Mesenchymal stem cell (in vitro differentiated cells and primary cell): ENCODE results near the gene NKX2-4.

ENCODE experiments used
- DNase-seq: peaks from one replicate; pipeline ENCODE4 v3.0.0-alpha.2; 2013
- H2AFZ ChIP-seq: one replicate; pipeline ENCODE4 v1.6.1; 2013; ENCODE audit warnings: low read depth, mild to moderate bottlenecking, control low read depth, inconsistent platforms, low read length, moderate library complexity
- H2AK5ac ChIP-seq: 2 replicates; pipeline ENCODE4 v1.6.1; 2013; ENCODE audit warnings: low read length, moderate library complexity, mild to moderate bottlenecking, inconsistent platforms; ENCODE audit not compliant: severe bottlenecking
- H2BK120ac ChIP-seq: one replicate; pipeline ENCODE4 v1.6.1; 2013; ENCODE audit warnings: low read depth, mild to moderate bottlenecking, inconsistent platforms, low read length, moderate library complexity
- H2BK12ac ChIP-seq, 2 experiments: one replicate each; pipeline ENCODE4 v1.6.1; 2013; ENCODE audit warnings: inconsistent platforms in 2 of 2, low read length in 2 of 2, mild to moderate bottlenecking in 2 of 2, moderate library complexity in 2 of 2, control low read depth in 1 of 2
- H2BK15ac ChIP-seq: one replicate; pipeline ENCODE4 v1.6.1; 2013; ENCODE audit warnings: mild to moderate bottlenecking, low read depth, inconsistent platforms; ENCODE audit not compliant: poor library complexity, severe bottlenecking
- H2BK5ac ChIP-seq: 2 replicates; pipeline ENCODE4 v1.6.1; 2013; ENCODE audit warnings: low read depth, mild to moderate bottlenecking, low read length, control low read depth, inconsistent platforms; ENCODE audit not compliant: poor library complexity, severe bottlenecking
- H3K14ac ChIP-seq, 2 experiments: one replicate each; pipeline ENCODE4 v1.6.1; 2013; ENCODE audit warnings: inconsistent platforms in 2 of 2, low read length in 2 of 2, control low read depth in 1 of 2, mild to moderate bottlenecking in 1 of 2, moderate library complexity in 1 of 2
- H3K18ac ChIP-seq, 2 experiments: one replicate each; pipeline ENCODE4 v1.6.1; 2013; ENCODE audit warnings: inconsistent platforms in 2 of 2, low read length in 2 of 2, control low read depth in 1 of 2, low read depth in 1 of 2, mild to moderate bottlenecking in 1 of 2
- H3K23ac ChIP-seq, 2 experiments: one replicate each; pipeline ENCODE4 v1.6.1; 2013; ENCODE audit warnings: inconsistent platforms in 2 of 2, low read length in 2 of 2, mild to moderate bottlenecking in 2 of 2, moderate library complexity in 2 of 2, control low read depth in 1 of 2
- H3K27ac ChIP-seq: 2 replicates; pipeline ENCODE4 v1.5.1; 2013; ENCODE audit warnings: mild to moderate bottlenecking, moderate library complexity, low read length, control low read depth, inconsistent platforms; ENCODE audit not compliant: poor library complexity, severe bottlenecking
- H3K27me3 ChIP-seq, 2 experiments: 2 replicates each; pipeline versions ENCODE4 v1.6.1 to v1.7.0; 2013; ENCODE audit warnings: low read length in 2 of 2, mild to moderate bottlenecking in 2 of 2, moderate library complexity in 2 of 2, control low read depth in 1 of 2, inconsistent platforms in 1 of 2; ENCODE audit not compliant: control insufficient read depth in 1 of 2, insufficient read depth in 1 of 2
- H3K36me3 ChIP-seq, 2 experiments: 2 replicates each; pipeline versions ENCODE4 v1.6.1 to v1.7.0; 2013; ENCODE audit warnings: low read length in 2 of 2, control low read depth in 1 of 2, inconsistent platforms in 1 of 2, low read depth in 1 of 2, mild to moderate bottlenecking in 1 of 2; ENCODE audit not compliant: insufficient read depth in 2 of 2, control insufficient read depth in 1 of 2
- H3K4ac ChIP-seq, 2 experiments: one replicate each; pipeline ENCODE4 v1.6.1; 2013; ENCODE audit warnings: inconsistent platforms in 2 of 2, low read length in 2 of 2, mild to moderate bottlenecking in 2 of 2, moderate library complexity in 2 of 2, control low read depth in 1 of 2, low read depth in 1 of 2
- H3K4me1 ChIP-seq: 2 replicates; pipeline ENCODE4 v1.6.1; 2013; ENCODE audit warnings: low read depth, low read length, control low read depth; ENCODE audit not compliant: control insufficient read depth, insufficient read depth
- H3K4me2 ChIP-seq: 2 replicates; pipeline ENCODE4 v1.6.1; 2013; ENCODE audit warnings: low read length, mild to moderate bottlenecking, inconsistent platforms; ENCODE audit not compliant: poor library complexity, severe bottlenecking
- H3K4me3 ChIP-seq, 2 experiments: 2 replicates each; pipeline versions ENCODE4 v1.5.1 to v1.7.0; 2013; ENCODE audit warnings: low read length in 2 of 2, mild to moderate bottlenecking in 2 of 2, control low read depth in 1 of 2, low read depth in 1 of 2; ENCODE audit not compliant: insufficient read depth in 1 of 2
- H3K79me1 ChIP-seq: replicated peaks from 2 replicates; pipeline ENCODE4 v1.6.1; 2013; ENCODE audit warnings: mild to moderate bottlenecking, control low read depth, low read length, inconsistent platforms; ENCODE audit not compliant: poor library complexity, severe bottlenecking
- H3K9ac ChIP-seq: 2 replicates; pipeline ENCODE4 v1.7.0; 2013; ENCODE audit warnings: mild to moderate bottlenecking, low read length, moderate library complexity
- H3K9me3 ChIP-seq: 2 replicates; pipeline ENCODE4 v1.7.0; 2013; ENCODE audit warnings: mild to moderate bottlenecking, low read length; ENCODE audit not compliant: control insufficient read depth
- H4K8ac ChIP-seq: one replicate; pipeline ENCODE4 v1.6.1; 2013; ENCODE audit warnings: inconsistent platforms, mild to moderate bottlenecking, low read length, moderate library complexity
- H4K91ac ChIP-seq: one replicate; pipeline ENCODE4 v1.6.1; 2013; ENCODE audit warnings: mild to moderate bottlenecking, low read length, inconsistent platforms
- WGBS: methylation state at CpG from one replicate; pipeline ENCODE4 v1.1.7; 2013; ENCODE audit warnings: mixed read lengths; 5-methylcytosine and 5-hydroxymethylcytosine counted together

Gene NKX2-4

DNA sequence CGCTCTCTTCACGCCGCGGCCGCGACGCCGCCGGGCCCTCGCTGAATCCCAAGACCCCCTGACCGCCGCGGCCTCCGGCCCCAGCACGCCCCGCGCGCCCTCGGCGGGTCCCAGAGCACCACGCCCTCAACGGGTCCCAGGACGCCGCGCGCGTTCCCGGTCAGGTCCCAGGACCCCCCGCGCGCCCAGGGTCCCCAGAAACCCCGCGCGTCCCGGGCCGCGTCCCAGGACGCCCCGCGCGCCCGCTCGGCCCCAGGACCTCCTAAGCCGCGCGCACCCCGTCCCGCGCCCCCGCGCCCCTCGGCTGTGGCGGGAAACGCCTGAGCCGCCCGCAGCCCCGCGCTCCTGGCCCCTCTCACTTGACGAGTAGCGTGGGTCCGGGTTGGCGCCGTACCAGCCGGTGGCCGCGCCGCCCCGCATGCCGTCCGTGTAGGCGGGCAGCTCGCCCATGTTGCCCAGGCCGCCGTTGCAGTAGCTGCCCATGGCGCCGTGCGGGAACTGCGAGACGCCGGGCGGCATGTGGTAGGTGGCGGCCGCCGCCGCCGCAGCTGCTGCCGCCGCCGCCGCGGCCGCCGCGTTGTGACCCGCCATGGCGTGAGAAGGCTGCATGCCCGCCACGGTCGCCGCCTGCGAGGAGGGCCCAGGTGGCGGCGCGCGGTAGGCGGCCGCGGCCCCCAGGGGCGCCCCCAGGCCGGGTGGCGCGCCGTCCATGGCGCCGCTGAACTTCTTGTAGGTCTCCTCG lies 556 bp downstream of the NKX2-4 start:
- Histone ChIP-seq H3K4me2 (peak overlapping the region; percentile 70), H3K79me1 (no peaks in the 10 kb centered on the region), H4K91ac (no peak overlapping the region), H3K27me3 (peaks cover 56 to 96% of the 10 kb centered on the region in 2 experiments), H2BK15ac (peak overlapping the region; percentile 67), H3K23ac (peak overlapping the region in 1 of 2 experiments; percentile 83), H3K14ac (no peak overlapping the region), H3K18ac (no peak overlapping the region), H3K4me1 (peaks cover 18% of the 10 kb centered on the region), H2BK120ac (no peak overlapping the region), H3K9ac (no peak overlapping the region), H3K9me3 (no peaks in the 10 kb centered on the region), H3K36me3 (peaks cover 0 to 5% of the 10 kb centered on the region in 2 experiments), H3K4ac (no peak overlapping the region), H3K4me3 (no peak overlapping the region), H2AFZ (no peak overlapping the region), H2BK12ac (no peak overlapping the region), H3K27ac (no peak overlapping the region), H4K8ac (no peak overlapping the region), H2AK5ac (no peak overlapping the region), H2BK5ac (no peak overlapping the region)
- no peak for DNase-seq
- WGBS: 3% methylated on average over 71 of the region's 116 CpGs

DNA sequence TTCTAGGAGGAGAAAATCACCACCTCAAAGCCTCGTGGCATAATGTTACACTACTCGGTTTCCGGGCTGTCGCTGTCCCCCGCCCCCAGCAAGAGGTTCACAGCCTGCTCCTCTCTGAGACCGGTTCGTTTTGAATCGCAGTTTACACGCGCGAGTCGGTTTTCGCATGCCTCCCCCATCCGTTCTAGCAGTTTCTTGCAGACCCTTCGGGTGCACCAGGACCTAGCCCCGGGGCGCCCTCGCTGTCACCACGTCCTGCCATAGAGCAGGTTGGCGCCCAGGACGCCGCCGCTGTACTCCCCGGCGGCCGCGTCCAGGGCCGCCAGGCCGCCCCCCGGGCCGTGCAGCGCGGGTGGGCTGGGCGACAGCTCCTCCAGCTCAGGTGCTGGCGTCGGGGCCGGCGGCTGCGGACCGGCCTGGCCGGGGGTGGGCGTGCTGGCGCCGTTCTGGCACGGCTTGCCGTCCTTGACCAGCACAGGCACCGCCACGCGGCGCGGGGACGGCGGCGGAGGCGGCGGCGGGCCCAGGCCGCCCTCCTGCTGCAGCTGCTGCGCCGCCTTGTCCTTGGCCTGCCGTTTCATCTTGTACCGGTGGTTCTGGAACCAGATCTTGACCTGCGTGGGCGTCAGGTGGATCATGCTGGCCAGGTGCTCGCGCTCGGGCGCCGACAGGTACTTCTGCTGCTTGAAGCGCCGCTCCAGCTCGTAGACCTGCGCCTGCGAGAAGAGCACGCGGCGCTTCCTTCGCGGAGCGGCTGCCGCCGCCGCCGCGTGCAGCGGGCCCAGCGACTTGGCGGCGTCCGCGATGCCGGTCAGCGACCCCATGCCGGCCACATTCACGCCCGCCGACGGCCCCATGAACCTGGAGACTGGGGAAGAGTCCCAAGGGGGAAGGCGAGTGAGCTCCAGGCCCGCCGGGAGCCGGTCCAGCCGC lies 1.4 kb downstream of the NKX2-4 start:
- Histone ChIP-seq H4K8ac (no peak overlapping the region), H3K4me1 (peaks cover 23% of the 10 kb centered on the region), H3K4me3 (no peak overlapping the region), H3K18ac (no peak overlapping the region), H2AK5ac (no peak overlapping the region), H3K14ac (no peak overlapping the region), H2BK12ac (no peak overlapping the region), H4K91ac (no peak overlapping the region), H3K36me3 (peaks cover 0 to 5% of the 10 kb centered on the region in 2 experiments), H3K9ac (no peak overlapping the region), H3K4ac (no peak overlapping the region), H3K79me1 (no peaks in the 10 kb centered on the region), H2BK5ac (no peak overlapping the region), H3K4me2 (peak overlapping the region; percentile 47), H3K23ac (peak overlapping the region in 1 of 2 experiments; percentile 72), H3K27me3 (peaks cover 62 to 92% of the 10 kb centered on the region in 2 experiments), H3K27ac (no peak overlapping the region), H2BK120ac (no peak overlapping the region), H3K9me3 (no peaks in the 10 kb centered on the region), H2AFZ (peak overlapping the region; percentile 72), H2BK15ac (peak overlapping the region; percentile 67)
- WGBS: 3% methylated on average over 79 of the region's 103 CpGs
- peak; percentile 23 for DNase-seq

GRCh38 chr20:21395051-21395665 lies 2.2 kb downstream of the NKX2-4 start:
- Histone ChIP-seq H3K27ac (no peak overlapping the region), H3K4me1 (peaks cover 23% of the 10 kb centered on the region), H2BK5ac (no peak overlapping the region), H4K91ac (no peak overlapping the region), H3K9me3 (no peaks in the 10 kb centered on the region), H4K8ac (no peak overlapping the region), H3K79me1 (no peaks in the 10 kb centered on the region), H3K18ac (no peak overlapping the region), H3K4ac (no peak overlapping the region), H2AFZ (no peak overlapping the region), H3K4me2 (no peak overlapping the region), H2BK120ac (no peak overlapping the region), H3K27me3 (peaks cover 57 to 85% of the 10 kb centered on the region in 2 experiments), H3K4me3 (no peak overlapping the region), H2AK5ac (no peak overlapping the region), H3K23ac (no peak overlapping the region), H3K36me3 (peaks cover 5 to 7% of the 10 kb centered on the region in 2 experiments), H2BK15ac (no peak overlapping the region), H3K9ac (no peak overlapping the region), H2BK12ac (no peak overlapping the region), H3K14ac (no peak overlapping the region)
- DNase-seq: no peak
- WGBS: 17% methylated on average over 6 of the region's 6 CpGs

DNA sequence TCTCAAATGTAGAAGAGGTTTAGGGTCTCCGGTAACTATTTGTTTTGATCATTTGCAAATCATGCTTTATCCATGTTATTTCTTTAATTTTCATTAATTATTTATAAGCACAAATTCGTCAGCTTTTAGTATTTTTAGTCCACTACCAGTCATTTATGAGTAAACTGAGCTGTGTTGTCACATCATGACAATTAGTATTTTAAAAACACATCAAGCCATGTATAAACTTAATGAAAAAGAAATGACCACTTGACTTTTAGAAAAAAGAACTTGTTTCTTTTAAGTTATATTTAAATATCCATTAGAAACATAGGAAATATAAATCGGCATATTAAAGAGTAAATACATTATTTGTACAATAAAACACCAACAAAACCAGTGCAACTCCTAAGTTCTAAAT lies 2.8 kb downstream of the NKX2-4 start:
- Histone ChIP-seq H2BK120ac (no peak overlapping the region), H3K18ac (no peak overlapping the region), H2BK15ac (no peak overlapping the region), H2BK12ac (no peak overlapping the region), H2AFZ (no peak overlapping the region), H3K27ac (no peak overlapping the region), H3K4me1 (peaks cover 23% of the 10 kb centered on the region), H4K91ac (no peak overlapping the region), H3K4ac (no peak overlapping the region), H2AK5ac (no peak overlapping the region), H3K4me2 (no peak overlapping the region), H3K36me3 (peaks cover 5 to 13% of the 10 kb centered on the region in 2 experiments), H3K23ac (no peak overlapping the region), H2BK5ac (no peak overlapping the region), H3K9ac (no peak overlapping the region), H3K79me1 (no peaks in the 10 kb centered on the region), H3K14ac (no peak overlapping the region), H4K8ac (no peak overlapping the region), H3K27me3 (peaks cover 54 to 79% of the 10 kb centered on the region in 2 experiments), H3K4me3 (no peak overlapping the region), H3K9me3 (no peaks in the 10 kb centered on the region)
- DNase-seq: no peak
- 0% methylated on average over 1 of the region's 3 CpGs for WGBS
